ENCODE data around the gene BIN2.
A peak's percentile ranks its signal among the peaks of the same experiment; 100 is the strongest.
"Not testable (repeated sequence)": the region's sequence is repeated elsewhere in the genome, so short reads cannot be mapped to it uniquely, and the experiment has no call there.

BIN2 gene

GRCh38 chr12:51318846-51319599, 5.0 kb downstream of the BIN2 start:
- no peak for DNase-seq (ENCODE audit: low read depth)
- TF ChIP-seq, protein P1, sequence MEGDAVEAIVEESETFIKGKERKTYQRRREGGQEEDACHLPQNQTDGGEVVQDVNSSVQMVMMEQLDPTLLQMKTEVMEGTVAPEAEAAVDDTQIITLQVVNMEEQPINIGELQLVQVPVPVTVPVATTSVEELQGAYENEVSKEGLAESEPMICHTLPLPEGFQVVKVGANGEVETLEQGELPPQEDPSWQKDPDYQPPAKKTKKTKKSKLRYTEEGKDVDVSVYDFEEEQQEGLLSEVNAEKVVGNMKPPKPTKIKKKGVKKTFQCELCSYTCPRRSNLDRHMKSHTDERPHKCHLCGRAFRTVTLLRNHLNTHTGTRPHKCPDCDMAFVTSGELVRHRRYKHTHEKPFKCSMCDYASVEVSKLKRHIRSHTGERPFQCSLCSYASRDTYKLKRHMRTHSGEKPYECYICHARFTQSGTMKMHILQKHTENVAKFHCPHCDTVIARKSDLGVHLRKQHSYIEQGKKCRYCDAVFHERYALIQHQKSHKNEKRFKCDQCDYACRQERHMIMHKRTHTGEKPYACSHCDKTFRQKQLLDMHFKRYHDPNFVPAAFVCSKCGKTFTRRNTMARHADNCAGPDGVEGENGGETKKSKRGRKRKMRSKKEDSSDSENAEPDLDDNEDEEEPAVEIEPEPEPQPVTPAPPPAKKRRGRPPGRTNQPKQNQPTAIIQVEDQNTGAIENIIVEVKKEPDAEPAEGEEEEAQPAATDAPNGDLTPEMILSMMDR (conservative IDR thresholded peaks at IDR 0.05; ENCODE audit: low read depth, low read length): no peak
- no peak overlapping the region for H3K4me3 ChIP-seq (ENCODE audit: low read length)

DNA sequence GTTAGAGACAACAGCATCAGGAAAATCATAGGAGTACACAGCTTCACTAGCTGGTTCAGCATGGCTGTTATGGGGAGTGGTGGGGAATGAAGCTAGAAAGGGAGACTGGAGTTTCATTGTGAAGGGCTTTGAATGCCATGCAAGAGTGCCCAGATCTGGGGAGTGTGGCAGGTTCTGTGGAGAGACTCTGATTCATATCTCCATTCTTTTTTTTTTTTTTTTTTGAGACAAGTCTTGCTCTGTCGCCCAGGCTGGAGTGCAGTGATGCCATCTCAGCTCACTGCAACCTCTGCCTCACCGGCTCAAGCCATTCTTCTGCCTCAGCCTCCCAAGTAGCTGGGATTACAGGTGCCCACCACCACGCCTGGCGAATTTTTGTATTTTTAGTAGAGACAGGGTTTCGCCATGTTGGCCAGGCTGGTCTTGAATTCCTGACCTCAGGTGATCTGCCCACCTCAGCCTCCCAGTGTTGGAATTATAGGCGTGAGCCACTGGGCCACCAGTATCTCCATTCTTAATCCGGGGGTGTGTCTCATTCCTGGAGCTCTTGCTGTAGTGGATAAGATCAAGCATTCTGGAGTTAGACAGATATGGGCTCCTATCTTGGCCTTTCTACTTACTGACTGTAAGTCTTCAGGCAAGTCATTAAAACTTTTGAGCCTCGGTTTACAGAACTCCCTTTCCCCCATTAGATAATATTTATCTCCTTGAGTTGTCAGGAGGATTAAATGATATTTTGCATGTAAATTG, 5.7 kb downstream of the BIN2 start:
- H3K4me3 ChIP-seq (ENCODE audit: low read length); DNase-seq (ENCODE audit: low read depth): not testable (repeated sequence)

GRCh38 chr12:51311389-51311788, 12.6 kb downstream of the BIN2 start:
- DNase-seq (ENCODE audit: low read depth): no peak
- TF ChIP-seq, protein P1 (conservative IDR thresholded peaks at IDR 0.05; ENCODE audit: low read depth, low read length): no peak
- H3K4me3 ChIP-seq (ENCODE audit: low read length): no peak overlapping the region

GRCh38 chr12:51307655-51308593, 16.1 kb downstream of the BIN2 start:
- DNase-seq (ENCODE audit: low read depth): peak; percentile 68
- H3K4me3 ChIP-seq (ENCODE audit: low read length): no peak overlapping the region
- TF ChIP-seq, protein P1 (conservative IDR thresholded peaks at IDR 0.05; ENCODE audit: low read depth, low read length): no peak

- no peak for DNase-seq (ENCODE audit: low read depth)
- no peak overlapping the region for H3K4me3 ChIP-seq (ENCODE audit: low read length)
- TF ChIP-seq, protein P1 (conservative IDR thresholded peaks at IDR 0.05; ENCODE audit: low read depth, low read length): no peak
Observed at GRCh38 chr12:51306507-51306906, 17.5 kb downstream of the BIN2 start.

GRCh38 chr12:51300768-51301167, 23.2 kb downstream of the BIN2 start:
- not testable (repeated sequence) for H3K4me3 ChIP-seq (ENCODE audit: low read length); DNase-seq (ENCODE audit: low read depth)

- DNase-seq (ENCODE audit: low read depth): no peak
- TF ChIP-seq, protein P1 (conservative IDR thresholded peaks at IDR 0.05; ENCODE audit: low read depth, low read length): no peak
- H3K4me3 ChIP-seq (ENCODE audit: low read length): no peak overlapping the region
Observed at GRCh38 chr12:51295651-51296050, 28.3 kb downstream of the BIN2 start.

DNA sequence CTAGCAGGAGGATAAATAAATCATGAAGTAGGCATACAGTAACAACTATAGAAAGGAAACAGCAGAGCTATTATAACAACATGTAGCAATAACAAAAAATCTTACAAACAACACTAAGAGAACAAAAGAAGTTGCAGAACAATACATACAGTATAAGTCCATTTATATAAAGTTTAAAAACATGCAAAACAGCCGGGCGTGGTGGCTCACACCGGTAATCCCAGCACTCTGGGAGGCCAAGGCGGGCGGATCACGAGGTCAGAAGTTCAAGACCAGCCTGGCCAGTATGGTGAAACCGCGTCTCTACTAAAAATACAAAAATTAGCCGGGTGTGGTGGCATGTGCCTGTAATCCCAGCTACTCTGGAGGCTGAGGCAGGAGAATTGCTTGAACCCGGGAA, 29.9 kb downstream of the BIN2 start:
- not testable (repeated sequence) for H3K4me3 ChIP-seq (ENCODE audit: low read length); DNase-seq (ENCODE audit: low read depth)

All from retinal pigment epithelial cell (primary cell).